HG02840 (cell line): ENCODE results near the gene DUOXA2.

ENCODE experiments used
- ATAC-seq: cut with Tn5 transposase; IDR thresholded peaks from one replicate; pipeline ENCODE4 v1.9.1; 2021; ENCODE audit warnings: mild to moderate bottlenecking, moderate library complexity, moderate number of reproducible peaks; ENCODE audit not compliant: unreplicated experiment, low FRiP score

The DUOXA2 gene

DNA sequence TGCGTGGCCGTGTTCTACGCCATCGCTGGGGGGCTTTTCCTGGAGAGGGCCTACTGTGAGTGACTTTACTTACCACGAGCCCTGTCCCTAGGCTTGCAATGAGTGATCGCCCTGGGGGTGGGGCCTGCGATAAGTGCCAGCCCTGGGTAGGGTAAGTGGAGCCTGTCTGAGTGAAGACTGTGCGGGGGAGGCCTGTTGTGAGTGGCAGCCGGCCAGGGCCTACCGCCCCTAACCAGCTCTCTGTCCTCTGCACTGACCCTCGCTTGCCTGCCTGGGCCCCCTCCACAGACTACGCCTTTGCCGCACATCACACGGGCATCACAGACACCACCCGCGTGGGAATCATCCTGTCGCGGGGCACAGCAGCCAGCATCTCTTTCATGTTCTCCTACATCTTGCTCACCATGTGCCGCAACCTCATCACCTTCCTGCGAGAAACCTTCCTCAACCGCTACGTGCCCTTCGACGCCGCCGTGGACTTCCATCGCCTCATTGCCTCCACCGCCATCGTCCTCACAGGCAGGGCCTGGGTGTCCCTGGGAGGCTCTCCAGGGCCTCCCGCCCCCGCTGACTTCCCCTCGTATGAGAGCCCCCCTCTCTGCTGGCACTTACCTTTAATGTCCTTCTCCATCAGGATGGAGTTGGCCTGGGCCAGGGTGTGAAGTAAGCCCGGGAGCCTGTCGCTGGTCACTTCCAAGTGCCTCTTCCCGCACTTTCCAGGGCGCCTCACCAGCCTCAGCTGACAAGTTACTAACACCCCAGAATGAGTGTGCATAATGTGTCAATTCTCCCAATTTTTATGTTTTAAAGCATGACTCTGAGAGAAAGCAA is 38.1 kb downstream of the DUOXA2 start:
- ATAC-seq, result no peak

DNA sequence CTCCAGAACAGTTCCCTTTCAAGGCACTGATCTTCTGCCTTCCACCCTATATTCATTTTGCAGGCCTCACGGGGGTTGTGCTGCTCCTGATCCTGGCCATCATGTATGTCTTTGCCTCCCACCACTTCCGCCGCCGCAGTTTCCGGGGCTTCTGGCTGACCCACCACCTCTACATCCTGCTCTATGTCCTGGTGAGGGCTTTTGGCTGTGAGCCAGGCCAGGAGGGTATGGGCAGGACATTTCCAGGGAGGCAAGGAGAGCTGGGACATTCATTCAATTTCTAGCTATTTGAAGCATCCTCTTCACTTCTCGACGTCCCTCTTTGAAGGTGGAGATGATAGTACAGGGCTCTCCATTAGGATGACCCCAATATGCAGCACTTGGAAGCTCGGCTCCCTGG is 41.6 kb downstream of the DUOXA2 start:
- no peak for ATAC-seq

DNA sequence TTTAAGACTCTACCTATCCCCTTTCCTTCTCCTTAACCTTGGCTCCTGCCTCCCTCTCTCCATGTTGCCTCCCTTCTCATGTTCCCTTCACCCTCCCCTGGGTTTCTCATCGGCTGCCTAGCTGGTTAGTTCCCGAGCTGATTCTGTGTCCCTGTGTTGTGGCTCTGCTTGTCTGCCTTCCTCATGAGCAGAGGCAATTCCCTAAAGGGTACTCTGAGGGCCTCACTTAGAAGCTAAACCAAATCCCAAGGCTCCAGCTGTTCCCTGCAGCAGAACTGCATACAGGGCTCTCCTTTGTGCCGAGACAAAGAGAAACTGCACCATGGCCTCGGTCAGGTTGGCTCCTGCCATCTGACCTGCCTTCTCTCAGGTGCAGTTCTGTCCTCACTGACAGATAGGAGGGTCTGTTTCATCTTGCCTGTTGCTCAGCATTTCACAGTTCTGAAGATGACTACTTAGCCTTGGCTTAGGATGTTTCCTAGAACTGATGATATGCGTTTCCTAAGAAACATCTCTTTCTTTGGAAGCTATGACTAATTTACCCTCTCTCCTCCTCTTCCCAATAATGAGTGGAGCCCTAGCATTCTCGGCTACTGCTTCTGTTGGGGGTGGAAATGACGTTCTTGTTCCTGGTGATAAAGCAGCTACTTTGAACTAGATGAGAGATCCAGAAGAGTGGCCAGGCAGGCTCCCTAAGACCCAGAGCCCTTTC is 42.8 kb downstream of the DUOXA2 start:
- no peak for ATAC-seq

DNA sequence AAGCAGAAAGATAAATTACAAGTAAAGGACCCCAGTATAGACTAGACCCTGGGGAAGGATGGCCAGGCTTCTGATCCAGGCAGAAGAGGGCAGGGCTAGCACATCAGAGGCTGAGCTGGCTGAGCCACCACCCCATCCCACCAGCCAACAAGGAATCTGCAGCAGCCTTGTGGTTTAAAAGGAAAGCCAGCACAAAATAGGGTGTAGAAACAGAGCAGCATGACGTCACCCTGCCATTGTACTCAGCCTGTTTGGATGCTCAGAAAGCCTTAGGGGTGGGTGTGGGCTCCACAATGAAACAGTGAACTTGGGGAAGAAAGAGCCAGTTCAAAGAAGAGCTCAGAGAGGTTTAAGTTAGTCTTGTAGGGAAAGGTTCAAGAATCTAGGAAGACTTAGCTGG is 43.8 kb downstream of the DUOXA2 start:
- no peak for ATAC-seq

DNA sequence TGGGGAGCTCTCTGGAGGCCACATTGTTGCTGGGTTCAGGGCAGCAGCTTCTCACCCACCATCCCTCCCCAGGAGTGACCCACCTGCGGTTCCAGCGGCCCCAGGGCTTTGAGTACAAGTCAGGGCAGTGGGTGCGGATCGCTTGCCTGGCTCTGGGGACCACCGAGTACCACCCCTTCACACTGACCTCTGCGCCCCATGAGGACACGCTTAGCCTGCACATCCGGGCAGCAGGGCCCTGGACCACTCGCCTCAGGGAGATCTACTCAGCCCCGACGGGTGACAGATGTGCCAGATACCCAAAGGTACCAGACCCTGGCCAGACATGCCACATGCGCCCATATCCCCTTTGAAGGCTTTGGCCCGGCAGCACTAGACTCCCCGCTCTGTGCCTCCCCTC is 47.5 kb downstream of the DUOXA2 start:
- no peak for ATAC-seq

DNA sequence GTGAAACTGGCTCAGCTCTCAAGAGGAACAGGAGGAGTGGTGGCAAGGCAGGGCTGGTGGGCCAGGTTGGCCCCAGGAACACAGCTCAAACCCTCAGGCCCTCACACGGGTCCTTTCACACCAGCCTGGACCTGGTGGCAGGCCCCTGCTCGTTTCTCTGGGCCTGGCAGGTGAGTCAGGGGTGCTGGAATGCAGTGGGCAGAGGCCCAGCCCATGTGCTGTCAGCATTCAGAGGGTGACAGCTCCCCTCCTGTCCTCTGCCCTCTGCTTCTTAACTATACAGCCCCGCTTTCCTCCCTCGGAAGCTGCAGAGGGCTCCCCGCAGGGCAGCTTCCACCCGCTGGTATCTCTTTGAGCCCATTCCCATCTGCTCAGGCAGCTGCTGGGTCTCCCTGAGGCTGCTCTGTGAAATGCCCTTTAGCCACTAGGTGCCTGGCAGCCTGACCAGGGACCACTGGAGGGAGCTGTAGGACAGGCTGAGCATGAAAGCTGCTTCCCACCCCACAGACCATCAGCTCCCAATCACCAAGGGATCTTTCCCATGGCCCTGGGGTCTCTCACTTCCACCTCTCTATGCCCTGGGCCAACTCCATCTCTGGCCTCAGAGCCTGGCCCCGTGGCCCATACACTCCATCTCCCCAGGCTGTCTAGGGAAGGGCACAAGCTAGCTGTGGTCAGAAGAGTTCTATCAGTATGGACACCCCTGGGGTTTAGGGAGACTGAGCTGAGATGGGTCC is 48.8 kb downstream of the DUOXA2 start:
- peak; percentile 42 for ATAC-seq

DNA sequence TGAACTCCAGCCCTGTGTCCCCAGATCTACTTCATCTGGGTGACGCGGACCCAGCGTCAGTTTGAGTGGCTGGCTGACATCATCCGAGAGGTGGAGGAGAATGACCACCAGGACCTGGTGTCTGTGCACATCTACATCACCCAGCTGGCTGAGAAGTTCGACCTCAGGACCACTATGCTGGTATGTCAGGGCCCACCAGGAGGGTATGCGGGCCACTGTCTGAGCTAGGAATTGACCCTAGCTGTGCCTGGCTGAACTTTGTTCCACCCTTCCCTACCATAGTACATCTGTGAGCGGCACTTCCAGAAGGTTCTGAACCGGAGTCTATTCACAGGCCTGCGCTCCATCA is 49.4 kb downstream of the DUOXA2 start:
- no peak for ATAC-seq

DNA sequence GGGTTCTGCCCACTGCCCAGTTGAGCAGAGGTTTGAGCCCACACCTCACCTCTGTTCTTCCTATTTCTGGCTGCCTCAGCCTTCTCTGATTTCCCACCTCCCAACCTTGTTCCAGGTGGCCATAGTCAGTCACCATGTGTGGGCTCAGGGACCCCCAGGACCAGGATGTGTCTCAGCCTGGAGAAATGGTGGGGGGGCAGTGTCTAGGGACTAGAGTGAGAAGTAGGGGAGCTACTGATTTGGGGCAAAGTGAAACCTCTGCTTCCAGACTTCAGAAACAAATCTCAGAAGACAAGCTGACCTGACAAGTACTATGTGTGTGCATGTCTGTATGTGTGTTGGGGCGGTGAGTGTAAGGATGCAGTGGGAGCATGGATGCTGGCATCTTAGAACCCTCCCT is 50.8 kb downstream of the DUOXA2 start:
- no peak for ATAC-seq

DNA sequence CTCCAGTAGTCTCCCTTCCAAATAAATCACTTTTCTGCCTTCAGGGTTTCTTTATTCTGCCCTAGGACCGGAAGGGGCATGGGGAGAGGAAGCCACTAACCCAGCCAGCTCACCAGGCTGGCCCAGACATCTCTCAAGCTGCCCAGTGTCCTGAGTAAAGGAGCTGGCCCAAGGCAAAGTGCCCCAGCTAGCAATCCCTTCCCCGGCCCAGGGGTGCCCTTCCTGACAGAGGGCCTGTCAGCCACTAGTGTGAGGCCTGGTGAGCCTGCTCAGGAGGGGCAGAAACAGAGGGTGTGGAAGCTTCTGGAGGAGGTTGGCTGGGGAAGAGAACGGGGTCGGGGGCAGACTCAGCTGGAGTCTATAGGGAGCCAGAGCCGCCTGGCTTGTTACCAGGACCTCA is 51.4 kb downstream of the DUOXA2 start:
- no peak for ATAC-seq

DNA sequence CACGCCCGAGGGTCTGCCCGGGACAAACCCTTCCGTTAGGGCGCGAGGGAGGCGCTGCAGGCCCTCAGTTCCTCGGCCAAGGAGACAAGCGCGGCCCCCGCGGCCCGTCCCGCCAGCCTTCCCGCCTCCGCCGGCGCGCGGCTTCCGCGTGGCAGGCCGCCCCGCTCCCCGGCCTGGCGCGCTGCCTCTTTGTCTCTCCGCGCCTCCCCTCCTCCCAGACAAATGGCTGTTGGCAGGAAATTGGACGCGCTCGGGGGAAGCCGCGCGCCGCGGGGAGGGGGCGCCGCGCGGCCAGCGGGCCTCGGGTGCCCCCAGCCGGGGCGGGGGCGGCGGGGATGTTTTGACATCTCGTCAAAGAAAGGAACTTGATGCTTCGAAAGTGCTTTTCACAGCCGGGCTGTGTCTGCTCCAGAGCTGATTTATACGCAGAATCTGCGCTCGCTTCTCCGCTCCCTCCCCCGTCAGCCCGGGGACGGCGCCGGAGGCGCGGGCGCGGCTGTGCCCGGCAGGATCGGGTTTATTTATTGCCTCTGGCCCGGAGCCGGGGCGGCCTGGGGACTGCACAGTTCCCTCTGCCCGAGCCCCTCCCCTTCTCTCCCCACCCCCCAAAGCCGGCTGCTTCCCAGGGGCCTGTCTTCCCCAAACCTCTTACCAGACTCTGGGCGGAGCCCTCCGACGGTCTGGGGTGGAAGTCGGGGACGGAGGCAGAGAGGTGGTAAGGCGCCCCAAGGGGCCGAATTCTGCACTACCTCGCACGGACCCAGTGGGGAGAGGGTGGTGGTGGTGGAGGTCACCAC is 52.9 kb downstream of the DUOXA2 start:
- ATAC-seq, result peak; percentile 75

DNA sequence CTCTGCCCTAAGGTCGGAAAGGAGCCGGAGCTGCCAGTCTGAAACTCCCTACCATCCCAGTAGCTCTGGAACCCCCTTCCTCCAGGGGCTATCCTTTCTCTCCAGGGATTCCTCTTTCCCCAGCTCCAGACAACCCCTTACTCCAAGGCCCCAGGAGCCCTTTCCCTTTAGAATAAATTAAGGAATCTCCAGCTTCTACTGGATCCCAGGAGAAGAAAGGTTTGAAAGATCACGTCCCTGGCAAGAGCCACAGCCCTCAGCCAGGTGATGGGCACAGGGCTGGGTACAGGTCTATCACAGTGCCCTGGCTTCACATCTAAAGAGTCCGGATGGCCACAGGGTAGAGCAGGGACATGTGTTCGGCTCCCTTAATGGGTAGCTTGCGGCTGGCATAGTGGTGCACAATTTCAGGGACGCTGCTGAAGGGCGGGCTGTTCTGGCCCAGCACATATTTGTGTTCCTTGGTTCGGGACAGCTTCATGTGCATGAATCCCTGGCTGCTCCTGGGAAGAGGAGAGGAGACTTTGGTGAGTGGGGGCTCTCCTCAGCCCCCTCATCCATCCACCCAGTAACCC is 53.6 kb downstream of the DUOXA2 start:
- no peak for ATAC-seq
